Liver (tissue), 3 donors: ENCODE results near the gene DMWD.

ENCODE experiments used
- HNF4A ChIP-seq, 2 donors: conservative IDR thresholded peaks; 2 replicates each; pipeline ENCODE4 v1.6.1; 2016; ENCODE audit warnings: antibody characterized with exemption in 2 of 2, mild to moderate bottlenecking in 2 of 2
- TF ChIP-seq, protein P1 (sequence below): IDR thresholded peaks from 2 replicates; pipeline ENCODE4 v1.6.1; 2016; ENCODE audit warnings: antibody characterized with exemption
- TF ChIP-seq, protein P2 (sequence below): IDR thresholded peaks from 2 replicates; pipeline ENCODE4 v1.6.1; 2016; ENCODE audit warnings: antibody characterized with exemption, mild to moderate bottlenecking
- TF ChIP-seq, protein P3 (sequence below): fragments of 150-350 bp; IDR thresholded peaks from 2 replicates; pipeline ENCODE4 v1.5.1; 2017; ENCODE audit warnings: improper control_type of control experiment, low read depth, low read length; ENCODE audit not compliant: missing input control
- donor health status: healthy.
- donor health status: healthy.

DNA sequence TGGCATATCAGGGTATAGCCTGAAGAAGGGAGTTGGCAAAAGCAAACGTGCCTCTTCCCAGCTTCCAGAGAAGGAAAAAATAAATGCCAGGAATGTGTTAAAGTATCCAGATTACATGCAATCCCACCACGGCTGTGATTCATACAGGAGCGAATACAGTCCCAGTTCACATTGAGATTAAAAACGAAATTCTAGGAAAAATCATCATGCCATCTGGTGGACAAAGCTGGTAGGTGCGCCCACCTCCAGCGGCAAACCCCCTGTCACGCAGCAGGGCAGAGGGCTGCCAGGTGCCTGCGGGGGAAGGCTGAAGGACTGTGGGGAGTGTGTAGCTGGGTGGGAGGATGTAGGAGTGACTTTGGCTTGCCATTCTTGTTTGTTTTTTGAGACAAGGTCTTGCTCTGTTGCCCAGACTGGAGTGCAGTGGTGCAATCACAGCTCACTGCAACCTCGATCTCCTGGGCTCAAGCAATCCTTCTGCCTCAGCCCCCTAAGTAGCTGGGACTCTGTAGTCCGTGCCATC lies 6.4 kb upstream of the DMWD start:
- TF ChIP-seq, protein P1, sequence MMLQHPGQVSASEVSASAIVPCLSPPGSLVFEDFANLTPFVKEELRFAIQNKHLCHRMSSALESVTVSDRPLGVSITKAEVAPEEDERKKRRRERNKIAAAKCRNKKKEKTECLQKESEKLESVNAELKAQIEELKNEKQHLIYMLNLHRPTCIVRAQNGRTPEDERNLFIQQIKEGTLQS, result no peak
- TF ChIP-seq, protein P2, sequence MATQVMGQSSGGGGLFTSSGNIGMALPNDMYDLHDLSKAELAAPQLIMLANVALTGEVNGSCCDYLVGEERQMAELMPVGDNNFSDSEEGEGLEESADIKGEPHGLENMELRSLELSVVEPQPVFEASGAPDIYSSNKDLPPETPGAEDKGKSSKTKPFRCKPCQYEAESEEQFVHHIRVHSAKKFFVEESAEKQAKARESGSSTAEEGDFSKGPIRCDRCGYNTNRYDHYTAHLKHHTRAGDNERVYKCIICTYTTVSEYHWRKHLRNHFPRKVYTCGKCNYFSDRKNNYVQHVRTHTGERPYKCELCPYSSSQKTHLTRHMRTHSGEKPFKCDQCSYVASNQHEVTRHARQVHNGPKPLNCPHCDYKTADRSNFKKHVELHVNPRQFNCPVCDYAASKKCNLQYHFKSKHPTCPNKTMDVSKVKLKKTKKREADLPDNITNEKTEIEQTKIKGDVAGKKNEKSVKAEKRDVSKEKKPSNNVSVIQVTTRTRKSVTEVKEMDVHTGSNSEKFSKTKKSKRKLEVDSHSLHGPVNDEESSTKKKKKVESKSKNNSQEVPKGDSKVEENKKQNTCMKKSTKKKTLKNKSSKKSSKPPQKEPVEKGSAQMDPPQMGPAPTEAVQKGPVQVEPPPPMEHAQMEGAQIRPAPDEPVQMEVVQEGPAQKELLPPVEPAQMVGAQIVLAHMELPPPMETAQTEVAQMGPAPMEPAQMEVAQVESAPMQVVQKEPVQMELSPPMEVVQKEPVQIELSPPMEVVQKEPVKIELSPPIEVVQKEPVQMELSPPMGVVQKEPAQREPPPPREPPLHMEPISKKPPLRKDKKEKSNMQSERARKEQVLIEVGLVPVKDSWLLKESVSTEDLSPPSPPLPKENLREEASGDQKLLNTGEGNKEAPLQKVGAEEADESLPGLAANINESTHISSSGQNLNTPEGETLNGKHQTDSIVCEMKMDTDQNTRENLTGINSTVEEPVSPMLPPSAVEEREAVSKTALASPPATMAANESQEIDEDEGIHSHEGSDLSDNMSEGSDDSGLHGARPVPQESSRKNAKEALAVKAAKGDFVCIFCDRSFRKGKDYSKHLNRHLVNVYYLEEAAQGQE, result no peak
- TF ChIP-seq, protein P3, sequence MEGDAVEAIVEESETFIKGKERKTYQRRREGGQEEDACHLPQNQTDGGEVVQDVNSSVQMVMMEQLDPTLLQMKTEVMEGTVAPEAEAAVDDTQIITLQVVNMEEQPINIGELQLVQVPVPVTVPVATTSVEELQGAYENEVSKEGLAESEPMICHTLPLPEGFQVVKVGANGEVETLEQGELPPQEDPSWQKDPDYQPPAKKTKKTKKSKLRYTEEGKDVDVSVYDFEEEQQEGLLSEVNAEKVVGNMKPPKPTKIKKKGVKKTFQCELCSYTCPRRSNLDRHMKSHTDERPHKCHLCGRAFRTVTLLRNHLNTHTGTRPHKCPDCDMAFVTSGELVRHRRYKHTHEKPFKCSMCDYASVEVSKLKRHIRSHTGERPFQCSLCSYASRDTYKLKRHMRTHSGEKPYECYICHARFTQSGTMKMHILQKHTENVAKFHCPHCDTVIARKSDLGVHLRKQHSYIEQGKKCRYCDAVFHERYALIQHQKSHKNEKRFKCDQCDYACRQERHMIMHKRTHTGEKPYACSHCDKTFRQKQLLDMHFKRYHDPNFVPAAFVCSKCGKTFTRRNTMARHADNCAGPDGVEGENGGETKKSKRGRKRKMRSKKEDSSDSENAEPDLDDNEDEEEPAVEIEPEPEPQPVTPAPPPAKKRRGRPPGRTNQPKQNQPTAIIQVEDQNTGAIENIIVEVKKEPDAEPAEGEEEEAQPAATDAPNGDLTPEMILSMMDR, result peak; percentile 88
- TF ChIP-seq HNF4A (conservative IDR thresholded peaks at IDR 0.05), result no peak
